COR-L47 (cell line): ENCODE measurements around the gene DDX27.

ENCODE experiments used
- DNase-seq: peaks from one replicate; lab custom pipeline; 2025; lab: John Stamatoyannopoulos, UW

Gene DDX27

GRCh38 chr20:49278818-49279676, 59.8 kb downstream of the DDX27 start:
- DNase-seq, result peak; percentile 15

GRCh38 chr20:49279677-49280462, 60.7 kb downstream of the DDX27 start:
- no peak for DNase-seq

GRCh38 chr20:49280463-49281058, 61.3 kb downstream of the DDX27 start:
- DNase-seq, result no peak

- no peak for DNase-seq
Observed at GRCh38 chr20:49281059-49281912, 62.1 kb downstream of the DDX27 start.

GRCh38 chr20:49281913-49282467, 62.8 kb downstream of the DDX27 start:
- no peak for DNase-seq

GRCh38 chr20:49282584-49283171, 63.5 kb downstream of the DDX27 start:
- DNase-seq, result no peak

- DNase-seq, result no peak
Observed at GRCh38 chr20:49283176-49283702, 64.0 kb downstream of the DDX27 start.

- DNase-seq, result no peak
Observed at GRCh38 chr20:49283703-49284625, 64.7 kb downstream of the DDX27 start.

- DNase-seq, result no peak
Observed at GRCh38 chr20:49284818-49285217, 65.6 kb downstream of the DDX27 start.

- DNase-seq, result no peak
Observed at GRCh38 chr20:49285233-49285668, 66.0 kb downstream of the DDX27 start.

GRCh38 chr20:49285813-49286494, 66.7 kb downstream of the DDX27 start:
- no peak for DNase-seq

- DNase-seq, result no peak
Observed at GRCh38 chr20:49286689-49287551, 67.7 kb downstream of the DDX27 start.

- DNase-seq, result no peak
Observed at GRCh38 chr20:49287555-49288249, 68.5 kb downstream of the DDX27 start.

- no peak for DNase-seq
Observed at GRCh38 chr20:49288250-49288751, 69.1 kb downstream of the DDX27 start.

- DNase-seq, result no peak
Observed at GRCh38 chr20:49288784-49289696, 69.8 kb downstream of the DDX27 start.

GRCh38 chr20:49290608-49291191, 71.5 kb downstream of the DDX27 start:
- DNase-seq, result no peak
